Breast epithelium (tissue), 3 donors: Measurements from ENCODE around the gene CCDC88B.

Experiments
- POLR2A ChIP-seq: fragments of 450-650 bp; IDR thresholded peaks from one replicate; pipeline ENCODE4 v1.6.1; 2016; ENCODE audit warnings: antibody characterized with exemption, mild to moderate bottlenecking, moderate library complexity
- TF ChIP-seq, protein P1 (sequence below), 3 donors: fragments of 450-650 bp; IDR thresholded peaks; one replicate each; pipeline ENCODE4 v1.5.1; 2016 to 2017; ENCODE audit warnings: antibody characterized with exemption in 3 of 3, mild to moderate bottlenecking in 3 of 3, moderate library complexity in 3 of 3

DNA sequence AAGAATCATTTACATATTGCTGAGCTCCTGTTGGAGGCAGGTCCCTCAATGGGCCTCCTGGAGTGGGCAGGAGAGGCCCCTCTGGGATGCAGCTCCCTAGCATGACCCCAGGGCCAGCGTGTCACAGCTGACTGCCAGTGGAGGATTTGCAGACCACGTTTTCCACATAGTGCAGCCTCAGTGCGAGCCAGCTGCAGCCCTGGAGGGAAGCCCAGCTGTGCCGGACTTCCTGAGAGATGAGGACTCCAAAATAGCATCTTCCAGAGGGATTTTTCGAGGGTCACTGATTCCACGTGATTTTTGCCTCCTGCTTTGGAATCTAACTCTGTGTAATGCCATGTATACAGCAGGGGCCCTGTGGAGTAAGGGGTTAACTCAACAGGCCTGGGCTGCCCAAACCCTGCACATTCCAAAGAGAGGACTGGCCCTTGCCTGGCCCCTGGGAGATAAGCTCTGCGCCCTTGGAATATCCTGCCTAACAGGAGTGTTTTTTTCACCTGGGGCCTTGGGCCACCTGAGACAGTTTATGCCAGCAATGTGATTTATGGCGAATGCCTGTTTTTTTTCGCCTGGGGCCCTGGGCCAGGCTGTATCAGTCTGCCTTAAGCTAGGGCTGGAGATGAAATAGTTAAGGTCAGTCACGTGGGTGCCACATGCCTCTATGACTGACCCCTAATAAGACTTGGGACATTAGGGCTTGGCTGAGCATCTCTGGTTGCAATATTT, 66.4 kb downstream of the CCDC88B start:
- TF ChIP-seq, protein P1, sequence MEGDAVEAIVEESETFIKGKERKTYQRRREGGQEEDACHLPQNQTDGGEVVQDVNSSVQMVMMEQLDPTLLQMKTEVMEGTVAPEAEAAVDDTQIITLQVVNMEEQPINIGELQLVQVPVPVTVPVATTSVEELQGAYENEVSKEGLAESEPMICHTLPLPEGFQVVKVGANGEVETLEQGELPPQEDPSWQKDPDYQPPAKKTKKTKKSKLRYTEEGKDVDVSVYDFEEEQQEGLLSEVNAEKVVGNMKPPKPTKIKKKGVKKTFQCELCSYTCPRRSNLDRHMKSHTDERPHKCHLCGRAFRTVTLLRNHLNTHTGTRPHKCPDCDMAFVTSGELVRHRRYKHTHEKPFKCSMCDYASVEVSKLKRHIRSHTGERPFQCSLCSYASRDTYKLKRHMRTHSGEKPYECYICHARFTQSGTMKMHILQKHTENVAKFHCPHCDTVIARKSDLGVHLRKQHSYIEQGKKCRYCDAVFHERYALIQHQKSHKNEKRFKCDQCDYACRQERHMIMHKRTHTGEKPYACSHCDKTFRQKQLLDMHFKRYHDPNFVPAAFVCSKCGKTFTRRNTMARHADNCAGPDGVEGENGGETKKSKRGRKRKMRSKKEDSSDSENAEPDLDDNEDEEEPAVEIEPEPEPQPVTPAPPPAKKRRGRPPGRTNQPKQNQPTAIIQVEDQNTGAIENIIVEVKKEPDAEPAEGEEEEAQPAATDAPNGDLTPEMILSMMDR (IDR thresholded peaks at IDR 0.05): no peak
- TF ChIP-seq POLR2A: no peak
